Measurements from ENCODE around the gene EME1. TPM values are rescaled to one million over a fixed set of nuclear protein-coding genes. Genes with fewer than 3 reads are reported as not detected.
A peak's percentile ranks its signal among the peaks of the same experiment; 100 is the strongest.
"Not testable (repeated sequence)": the region's sequence is repeated elsewhere in the genome, so short reads cannot be mapped to it uniquely, and the experiment has no call there.

The EME1 gene
- total and polyA plus RNA-seq, 12 donors = 0.18 to 5.2 (median 0.67) TPM

DNA sequence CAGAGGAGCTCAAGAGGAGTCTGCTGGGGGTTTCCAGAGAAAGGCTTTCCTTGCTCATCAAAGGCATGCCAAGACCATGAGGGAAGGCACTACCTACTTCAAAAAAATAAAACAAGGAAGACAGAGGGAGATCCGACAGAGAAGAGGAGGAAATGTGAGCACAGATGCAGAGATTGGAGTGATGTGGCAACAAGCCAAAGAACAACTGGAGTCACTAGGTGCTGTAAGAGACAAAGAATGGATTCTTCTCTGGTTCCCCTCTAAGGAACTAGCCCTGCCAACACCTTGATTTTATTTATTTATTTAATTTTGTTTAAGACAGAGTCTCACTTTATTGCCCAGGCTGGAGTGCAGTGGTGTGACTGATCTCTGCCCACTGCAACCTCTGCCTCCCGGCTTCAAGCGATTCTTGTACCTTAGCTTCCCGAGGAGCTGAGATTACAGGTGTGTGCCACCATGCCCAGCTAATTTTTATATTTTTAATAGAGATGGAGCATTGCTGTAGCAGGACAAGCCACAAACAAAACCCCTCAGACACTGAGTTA, 39.2 kb downstream of the EME1 start:
- Histone ChIP-seq H3K27ac (no peak overlapping the region), H3K4me3 (no peak overlapping the region), H3K36me3 (replicated peaks in 1 of 2) (no peaks in the 10 kb centered on the region), H3K27me3 (no peaks in the 10 kb centered on the region), H3K9me3 (replicated peaks in 1 of 3) (no peaks in the 10 kb centered on the region), H3K4me1 (replicated peaks in 1 of 2) (no peaks in the 10 kb centered on the region)
- intact Hi-C loops (cut with DNase I) = no loop called here
- TF ChIP-seq POLR2A (IDR thresholded peaks at IDR 0.05) (no peak), CTCF (IDR thresholded peaks at IDR 0.05) (no peak)
- DNase-seq = no peak
- 86 to 94% (median 89%) methylated on average over 4 of the region's 4 CpGs for WGBS, 4 donors

DNA sequence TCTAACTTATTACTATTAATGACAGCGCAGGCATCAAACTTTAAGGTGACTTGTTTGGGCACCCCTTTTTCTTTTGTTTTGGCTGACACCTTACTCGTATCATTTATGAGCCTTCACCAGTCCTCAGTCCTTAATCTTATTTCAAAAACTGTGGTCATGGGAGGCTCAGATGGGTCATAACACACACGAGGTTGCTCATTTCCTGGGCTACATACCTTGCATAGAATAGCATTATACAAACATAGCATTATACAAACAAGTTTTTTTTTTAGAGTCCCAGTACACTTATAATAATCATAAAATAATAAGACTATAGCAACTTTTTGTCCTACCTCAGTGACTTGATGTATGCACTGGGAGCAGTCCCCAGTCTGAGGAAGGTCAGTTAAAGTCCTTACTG, 41.8 kb downstream of the EME1 start:
- DNase-seq = no peak
- H3K27ac ChIP-seq = no peak overlapping the region
- TF ChIP-seq CTCF (IDR thresholded peaks at IDR 0.05) (no peak), POLR2A (IDR thresholded peaks at IDR 0.05) (no peak)
- H3K4me1 ChIP-seq (replicated peaks in 1 of 2) = no peaks in the 10 kb centered on the region
- WGBS, 4 donors = 81 to 85% (median 83%) methylated on average over 3 of the region's 3 CpGs
- intact Hi-C loops (cut with DNase I) = no loop called here
- H3K36me3 ChIP-seq (replicated peaks in 1 of 2) = no peaks in the 10 kb centered on the region
- no peak overlapping the region for H3K4me3 ChIP-seq
- no peaks in the 10 kb centered on the region for H3K27me3 ChIP-seq
- no peaks in the 10 kb centered on the region for H3K9me3 ChIP-seq (replicated peaks in 1 of 3)

DNA sequence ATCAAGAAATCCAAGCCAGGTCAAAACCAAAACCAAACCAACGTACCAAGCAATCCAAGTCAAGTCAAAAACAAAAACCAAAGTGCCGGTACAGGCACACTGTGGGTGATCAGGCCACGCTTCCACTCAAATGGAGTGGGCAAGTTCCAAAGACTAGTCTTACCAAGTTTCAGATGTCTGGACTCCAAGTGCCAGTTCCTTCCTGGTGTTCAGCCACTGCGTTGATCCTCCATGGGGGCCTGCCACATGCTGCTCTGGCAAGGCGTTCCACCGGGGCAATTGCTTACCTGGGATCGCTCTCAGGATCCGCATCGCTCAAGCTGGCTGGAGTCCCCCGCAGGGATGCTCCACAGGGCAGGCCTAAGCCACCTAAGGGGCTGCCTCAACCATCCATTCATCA, 46.5 kb downstream of the EME1 start:
- H3K36me3 ChIP-seq (replicated peaks in 1 of 2); H3K27me3 ChIP-seq; H3K9me3 ChIP-seq (replicated peaks in 1 of 3); H3K27ac ChIP-seq; DNase-seq; H3K4me3 ChIP-seq; intact Hi-C loops (cut with DNase I): not testable (repeated sequence)
- WGBS, 4 donors = 96 to 99% (median 98%) methylated on average over 10 of the region's 10 CpGs
- peaks cover 0 to 15% of the 10 kb centered on the region in 2 donors for H3K4me1 ChIP-seq (replicated peaks in 1 of 2)

DNA sequence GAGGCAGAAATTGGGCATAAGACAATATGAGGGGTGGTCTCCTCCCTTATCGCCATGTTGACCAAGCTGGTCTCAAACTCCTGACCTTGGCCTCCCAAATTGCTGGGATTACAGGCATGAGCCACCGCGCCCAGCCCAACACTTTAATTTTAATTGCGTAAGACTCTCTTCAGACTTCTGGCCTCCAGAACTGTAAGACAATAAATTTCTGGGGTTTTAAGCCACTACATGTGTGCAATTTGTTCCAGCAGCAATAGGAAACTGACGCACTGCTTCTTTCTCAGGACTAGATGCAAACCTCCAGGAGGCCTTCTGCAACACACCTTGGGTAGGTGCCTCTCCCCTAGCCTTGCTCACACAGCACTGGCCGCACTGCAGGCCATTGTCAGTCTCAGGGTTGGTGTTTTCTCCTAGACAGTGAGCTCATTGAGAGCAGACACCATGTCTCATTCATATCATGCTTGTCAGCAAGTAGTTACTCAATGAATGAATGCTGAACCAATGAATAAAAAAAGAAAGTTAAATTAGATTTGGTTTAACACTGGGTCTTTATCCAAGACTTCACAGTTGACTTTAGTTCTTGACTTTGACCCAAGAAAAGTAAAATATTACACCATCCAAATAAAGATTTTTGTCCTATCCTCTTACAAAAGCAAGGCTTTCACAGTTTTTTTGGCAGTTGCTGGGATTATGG, 47.5 kb downstream of the EME1 start:
- WGBS, 4 donors = 89 to 90% (median 89%) methylated on average over 5 to 6 of the region's 6 CpGs

More for the DNA sequence above, 47.5 kb downstream of the EME1 start:
- TF ChIP-seq CTCF (IDR thresholded peaks at IDR 0.05) = no peak
- no peak for TF ChIP-seq POLR2A (IDR thresholded peaks at IDR 0.05)
- H3K27ac ChIP-seq = peak overlapping the region in 3 of 5 donors; percentile 68 to 81 (median 80)
- no peaks in the 10 kb centered on the region for H3K36me3 ChIP-seq (replicated peaks in 1 of 2)
- peaks cover 0 to 24% of the 10 kb centered on the region in 2 donors for H3K4me1 ChIP-seq (replicated peaks in 1 of 2)
- no peaks in the 10 kb centered on the region for H3K9me3 ChIP-seq (replicated peaks in 1 of 3)
- H3K27me3 ChIP-seq = no peaks in the 10 kb centered on the region
- intact Hi-C loops (cut with DNase I) = no loop called here
- H3K4me3 ChIP-seq = peak overlapping the region in 1 of 4 donors; percentile 38
- DNase-seq = no peak
